Measurements from ENCODE around the gene TRMT44. TPM values are rescaled to one million over a fixed set of nuclear protein-coding genes. Genes with fewer than 3 reads are reported as not detected.
"Not testable (repeated sequence)": the region's sequence is repeated elsewhere in the genome, so short reads cannot be mapped to it uniquely, and the experiment has no call there.

Gene TRMT44
- total RNA-seq, 3 donors from 2014 or later = 35.7 to 41.5 (median 41.0) TPM

DNA sequence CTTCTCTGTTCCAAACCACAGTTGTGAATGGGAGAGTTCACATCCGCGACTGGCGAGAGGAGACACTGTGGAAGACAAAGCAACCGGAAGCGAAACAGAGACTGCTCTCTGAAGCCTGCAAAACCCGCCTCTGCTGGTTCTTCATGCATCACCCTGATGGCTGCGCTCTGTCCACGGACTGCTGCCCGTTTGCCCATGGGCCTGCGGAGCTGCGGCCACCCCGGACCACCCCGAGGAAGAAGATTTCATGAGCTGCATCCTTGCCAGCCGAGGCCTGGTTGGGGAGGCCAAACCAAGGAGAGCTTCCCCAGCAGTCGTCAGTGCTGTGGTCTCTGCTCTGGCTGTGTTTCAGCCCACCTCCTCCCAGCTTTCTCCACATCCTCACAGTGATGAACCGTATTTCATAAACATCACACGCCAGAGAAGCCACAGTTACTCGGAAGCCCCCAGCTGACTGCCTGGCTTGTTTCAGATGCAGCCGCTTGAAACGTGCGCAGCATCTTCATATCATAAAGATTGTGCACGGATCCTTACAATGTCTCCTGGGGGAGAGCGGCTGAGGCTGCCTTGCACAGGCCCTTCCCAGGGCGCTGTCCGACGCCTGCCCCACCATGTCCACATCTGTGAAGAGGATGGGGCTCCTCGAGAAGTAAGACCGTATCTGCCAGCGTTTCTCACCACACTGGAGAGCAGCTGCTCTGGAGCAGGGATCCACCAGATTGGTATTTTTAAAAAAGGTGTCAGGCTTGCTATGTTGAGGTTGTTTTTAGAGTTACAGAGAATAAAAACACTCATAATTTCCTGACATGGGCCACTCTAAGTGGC, 35.4 kb downstream of the TRMT44 start:
- Mint-ChIP-seq H3K27me3 (ENCODE audit: low read depth) (no peaks in the 10 kb centered on the region), H3K36me3 (ENCODE audit: insufficient read depth) (peaks cover 14% of the 10 kb centered on the region), H3K9me3 (no peaks in the 10 kb centered on the region), H3K4me3 (no peak overlapping the region), H3K4me1 (ENCODE audit: low read depth) (no peaks in the 10 kb centered on the region)
- ATAC-seq = no peak
- no peak for DNase-seq

DNA sequence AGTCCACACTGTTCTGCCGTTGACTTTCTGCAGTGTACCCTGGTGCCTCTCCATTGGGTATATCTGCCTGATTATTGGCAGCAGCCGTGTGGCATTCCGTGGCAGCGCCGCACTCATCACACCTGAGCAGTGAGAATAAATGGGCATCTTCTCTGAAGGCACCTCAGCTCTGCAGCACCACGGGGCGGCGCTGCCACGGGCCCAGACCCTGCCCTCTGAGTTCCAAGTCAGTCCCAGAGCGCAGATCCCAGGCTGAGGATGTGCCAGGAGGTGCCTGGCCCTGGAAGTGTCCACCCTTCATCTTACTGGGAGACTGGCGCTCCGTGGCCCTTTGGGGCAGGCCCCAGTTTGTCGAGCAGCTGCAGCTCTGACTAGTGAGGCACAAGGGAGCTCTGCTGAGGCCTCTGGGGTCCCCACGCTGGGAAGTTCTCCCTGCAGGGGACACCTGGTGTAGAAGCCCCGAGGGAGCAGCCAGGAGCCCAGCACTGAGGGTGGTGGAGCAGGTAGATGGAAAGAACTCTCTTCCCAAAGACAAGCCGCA, 36.6 kb downstream of the TRMT44 start:
- DNase-seq = no peak

DNA sequence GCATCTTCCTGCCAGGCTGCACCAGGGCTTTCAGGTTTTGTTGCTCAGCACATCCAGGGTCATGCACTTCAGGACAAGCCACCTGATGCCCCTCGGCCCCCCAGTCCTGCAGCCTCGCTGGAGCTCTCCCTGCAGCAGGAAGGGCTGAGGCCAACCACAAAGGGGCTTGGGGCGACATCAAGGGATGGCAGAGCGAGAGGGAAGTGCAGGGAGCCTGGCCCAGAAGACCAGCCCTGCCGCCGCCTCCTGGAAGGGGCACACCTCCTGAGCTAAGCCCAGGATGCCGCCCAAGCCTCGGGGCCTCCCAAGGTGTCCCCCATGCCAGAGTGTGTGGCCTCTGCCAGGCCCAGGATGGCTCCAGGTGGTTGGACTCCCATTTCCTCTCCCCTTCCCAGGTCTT, 37.1 kb downstream of the TRMT44 start:
- Mint-ChIP-seq H3K4me1 (ENCODE audit: low read depth) (no peaks in the 10 kb centered on the region), H3K27me3 (ENCODE audit: low read depth) (no peaks in the 10 kb centered on the region), H3K36me3 (ENCODE audit: insufficient read depth) (peaks cover 12% of the 10 kb centered on the region), H3K4me3 (no peak overlapping the region), H3K9me3 (no peaks in the 10 kb centered on the region)
- DNase-seq = no peak
- ATAC-seq = no peak

More for the DNA sequence above, 36.6 kb downstream of the TRMT44 start:
- no peak for ATAC-seq
- Mint-ChIP-seq H3K4me1 (ENCODE audit: low read depth) (no peaks in the 10 kb centered on the region), H3K36me3 (ENCODE audit: insufficient read depth) (peaks cover 12% of the 10 kb centered on the region), H3K9me3 (no peaks in the 10 kb centered on the region), H3K27me3 (ENCODE audit: low read depth) (no peaks in the 10 kb centered on the region), H3K4me3 (no peak overlapping the region)

DNA sequence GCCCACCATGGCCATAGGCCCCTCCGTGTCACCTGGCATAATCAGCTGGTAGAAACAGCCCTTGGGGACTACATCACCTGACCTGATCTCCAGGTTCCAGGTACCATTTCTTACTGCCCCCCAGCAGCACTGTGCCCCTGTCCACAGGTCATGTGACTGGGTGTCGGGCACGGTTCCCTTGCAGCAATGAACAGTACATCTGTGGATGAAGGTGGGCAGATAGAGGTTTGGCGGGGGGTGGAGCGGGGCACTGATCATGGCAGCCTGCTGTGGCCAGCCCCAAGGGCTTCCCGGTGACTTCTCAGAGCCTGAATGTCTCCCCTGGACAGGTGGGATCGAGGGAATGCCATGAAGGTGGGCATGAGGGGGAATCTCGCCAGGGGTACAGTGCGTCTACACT, 37.8 kb downstream of the TRMT44 start:
- Mint-ChIP-seq H3K36me3 (ENCODE audit: insufficient read depth) (peaks cover 12% of the 10 kb centered on the region), H3K4me3 (no peak overlapping the region)

DNA sequence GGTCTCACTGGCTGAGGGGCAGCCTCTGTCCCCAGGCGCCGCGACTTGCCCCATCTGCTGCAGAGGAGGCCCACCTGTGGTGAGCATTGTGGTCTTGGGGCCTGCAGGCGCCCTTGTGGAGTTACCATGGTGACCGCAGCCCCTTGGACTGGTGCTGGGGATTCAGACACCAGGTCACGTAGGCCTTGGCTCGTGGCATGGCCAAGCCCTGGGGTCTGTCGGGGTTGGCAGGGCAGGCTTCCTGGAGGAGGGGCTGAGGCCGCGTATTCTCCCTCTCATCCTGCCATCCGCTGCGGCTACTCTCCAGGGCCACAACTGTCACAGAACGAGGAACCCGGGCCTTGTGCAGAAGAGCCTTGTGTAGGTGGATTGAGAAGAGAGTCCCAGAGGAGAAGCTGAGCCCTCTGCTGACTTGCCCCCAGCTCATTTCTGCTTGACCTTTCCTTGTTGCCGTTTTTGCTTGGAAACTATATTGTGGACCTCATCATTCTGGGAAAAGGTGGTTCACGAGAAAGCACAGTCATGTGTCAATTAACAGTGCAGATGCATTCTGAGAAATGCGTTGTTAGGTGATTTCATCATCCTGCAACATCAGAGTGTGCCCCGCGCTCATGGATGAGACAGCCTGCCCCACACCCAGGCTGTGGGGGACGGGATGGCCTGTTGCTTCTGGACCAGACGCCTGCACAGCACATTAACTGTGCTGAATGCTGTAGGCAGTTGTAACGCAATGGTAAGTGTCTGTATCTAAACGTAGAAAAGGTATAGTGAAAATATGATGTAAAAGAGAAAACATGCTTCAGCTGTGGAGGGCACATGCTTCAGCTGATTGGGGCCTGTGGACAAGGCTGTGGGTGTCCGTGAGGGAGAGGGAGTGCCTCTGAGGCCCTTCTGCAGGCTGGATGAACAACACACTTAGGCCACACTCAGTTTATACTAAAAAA, 38.5 kb downstream of the TRMT44 start:
- Mint-ChIP-seq H3K9me3 (no peaks in the 10 kb centered on the region), H3K36me3 (ENCODE audit: insufficient read depth) (peaks cover 12% of the 10 kb centered on the region), H3K4me3 (no peak overlapping the region), H3K4me1 (ENCODE audit: low read depth) (no peaks in the 10 kb centered on the region), H3K27me3 (ENCODE audit: low read depth) (no peaks in the 10 kb centered on the region)
- DNase-seq (no peak), ATAC-seq (no peak)

More for the DNA sequence above, 37.8 kb downstream of the TRMT44 start:
- no peaks in the 10 kb centered on the region for H3K27me3 Mint-ChIP-seq (ENCODE audit: low read depth)
- ATAC-seq (peak in 1 of 2 donors; percentile 9), DNase-seq (no peak)
- H3K4me1 Mint-ChIP-seq (ENCODE audit: low read depth) = no peaks in the 10 kb centered on the region
- no peaks in the 10 kb centered on the region for H3K9me3 Mint-ChIP-seq

DNA sequence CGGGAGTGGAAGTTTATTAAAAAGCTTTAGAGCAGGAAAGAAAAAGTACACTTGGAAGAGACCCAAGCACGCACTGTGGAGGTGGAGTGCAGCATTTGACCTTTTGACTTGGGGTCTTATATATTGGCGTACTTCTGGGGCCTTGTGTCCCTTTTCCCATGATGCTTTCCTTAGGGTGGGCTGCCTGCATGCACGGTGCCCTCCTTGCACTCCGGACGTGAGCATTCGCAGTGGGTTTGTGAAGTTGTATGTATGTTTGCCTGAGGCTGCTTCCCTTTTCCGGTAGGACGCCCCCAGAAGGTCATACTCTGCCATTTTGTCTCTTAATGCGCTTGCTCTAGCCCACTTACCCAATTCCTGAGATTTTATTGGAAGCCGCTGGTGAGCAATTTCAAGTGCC, 39.6 kb downstream of the TRMT44 start:
- Mint-ChIP-seq H3K4me1 (ENCODE audit: low read depth) (no peaks in the 10 kb centered on the region), H3K4me3 (no peak overlapping the region), H3K27me3 (ENCODE audit: low read depth) (no peaks in the 10 kb centered on the region), H3K9me3 (no peaks in the 10 kb centered on the region), H3K36me3 (ENCODE audit: insufficient read depth) (peaks cover 12% of the 10 kb centered on the region)
- ATAC-seq = no peak
- no peak for DNase-seq

DNA sequence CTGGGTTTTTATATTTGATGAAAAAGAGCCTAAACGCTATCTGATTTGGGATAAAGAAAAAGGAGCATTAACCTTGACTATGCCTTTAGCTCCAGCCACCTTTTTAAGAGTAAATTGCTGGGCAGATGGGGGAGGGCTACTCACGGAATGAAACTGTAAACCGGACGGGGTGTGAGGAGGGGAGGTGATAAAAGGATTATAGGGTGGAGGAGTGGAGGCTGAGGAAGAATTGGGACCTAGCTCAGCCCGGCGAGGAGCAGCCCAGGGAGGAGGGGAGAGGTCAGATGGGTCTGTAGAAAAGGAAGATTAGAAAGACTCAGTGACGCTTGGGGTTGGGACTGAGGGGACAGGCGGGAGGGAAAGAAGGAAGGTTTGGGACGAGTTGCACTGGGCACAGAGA, 46.1 kb downstream of the TRMT44 start:
- not testable (repeated sequence) for H3K36me3 Mint-ChIP-seq (ENCODE audit: insufficient read depth); H3K9me3 Mint-ChIP-seq; H3K27me3 Mint-ChIP-seq (ENCODE audit: low read depth); ATAC-seq; H3K4me3 Mint-ChIP-seq; DNase-seq; H3K4me1 Mint-ChIP-seq (ENCODE audit: low read depth)

DNA sequence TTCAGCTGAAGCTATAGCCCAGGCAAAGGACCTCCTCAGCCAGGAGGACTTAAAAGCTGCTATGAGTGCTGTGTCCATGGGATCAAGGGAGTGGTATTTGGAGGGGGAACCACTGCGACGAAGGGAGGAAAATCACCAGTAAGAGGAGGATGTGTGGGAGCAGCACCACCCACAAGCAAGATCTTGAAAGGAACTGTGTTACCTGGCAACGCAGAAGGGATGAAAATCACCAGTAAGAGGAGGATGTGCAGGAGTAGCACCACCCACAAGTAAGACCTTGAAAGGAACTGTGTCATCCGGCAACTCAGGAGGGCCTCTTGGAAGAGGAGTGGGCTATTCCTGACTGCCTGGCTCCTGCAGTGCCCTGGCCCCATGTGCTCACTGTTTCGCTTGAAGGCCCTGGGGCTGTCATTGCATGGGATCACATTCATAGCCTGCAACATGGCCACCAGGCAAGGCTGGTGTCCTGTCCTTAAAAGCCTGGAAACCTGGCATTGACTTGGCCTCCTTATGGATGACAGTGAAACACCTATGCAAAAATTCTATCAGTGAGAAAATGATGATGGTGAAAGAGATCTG, 48.3 kb downstream of the TRMT44 start:
- Mint-ChIP-seq H3K36me3 (ENCODE audit: insufficient read depth) (peaks cover 13% of the 10 kb centered on the region), H3K4me3 (no peak overlapping the region), H3K9me3 (no peaks in the 10 kb centered on the region), H3K4me1 (ENCODE audit: low read depth) (no peaks in the 10 kb centered on the region), H3K27me3 (ENCODE audit: low read depth) (no peaks in the 10 kb centered on the region)
- DNase-seq = no peak
- ATAC-seq = no peak

DNA sequence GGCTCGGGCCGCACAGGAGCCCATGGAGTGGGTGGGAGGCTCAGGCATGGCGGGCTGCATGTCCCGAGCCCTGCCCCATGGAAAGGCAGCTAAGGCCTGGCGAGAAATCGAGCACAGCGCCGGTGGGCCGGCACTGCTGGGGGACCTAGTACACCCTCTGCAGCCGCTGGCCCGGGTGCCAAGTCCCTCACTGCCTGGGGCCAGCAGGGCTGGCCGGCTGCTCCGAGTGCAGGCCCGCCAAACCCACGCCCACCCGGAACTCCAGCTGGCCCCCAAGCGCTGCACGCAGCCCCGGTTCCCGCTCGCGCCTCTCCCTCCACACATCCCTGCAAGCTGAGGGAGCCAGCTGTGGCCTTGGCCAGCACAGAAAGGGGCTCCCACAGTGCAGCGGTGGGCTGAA, 50.9 kb downstream of the TRMT44 start:
- ATAC-seq; DNase-seq; H3K9me3 Mint-ChIP-seq; H3K27me3 Mint-ChIP-seq (ENCODE audit: low read depth); H3K4me3 Mint-ChIP-seq; H3K4me1 Mint-ChIP-seq (ENCODE audit: low read depth): not testable (repeated sequence)
- peaks cover 13% of the 10 kb centered on the region for H3K36me3 Mint-ChIP-seq (ENCODE audit: insufficient read depth)

DNA sequence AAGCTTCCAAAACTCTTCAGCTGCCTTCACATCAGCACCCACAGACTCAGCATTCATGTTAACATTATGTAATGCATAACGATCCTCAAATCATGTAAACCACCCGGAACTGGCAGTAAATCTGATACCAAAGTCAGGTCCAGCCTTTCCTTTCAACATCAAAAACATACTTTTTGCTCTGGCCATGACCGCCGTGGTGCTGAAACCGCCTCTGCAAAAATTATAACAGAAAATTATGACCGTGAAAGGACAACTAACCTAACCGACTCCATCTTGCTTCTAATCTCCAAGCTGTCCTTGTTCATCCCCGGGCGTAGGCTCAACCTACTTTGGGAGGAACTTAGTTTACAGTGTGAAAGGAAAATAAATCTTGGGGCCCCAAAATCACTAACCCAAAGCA, 51.6 kb downstream of the TRMT44 start:
- no peaks in the 10 kb centered on the region for H3K4me1 Mint-ChIP-seq (ENCODE audit: low read depth)
- H3K27me3 Mint-ChIP-seq (ENCODE audit: low read depth) = no peaks in the 10 kb centered on the region
- no peak overlapping the region for H3K4me3 Mint-ChIP-seq
- H3K36me3 Mint-ChIP-seq (ENCODE audit: insufficient read depth) = peaks cover 13% of the 10 kb centered on the region
- H3K9me3 Mint-ChIP-seq = no peaks in the 10 kb centered on the region
- DNase-seq (no peak), ATAC-seq (no peak)

DNA sequence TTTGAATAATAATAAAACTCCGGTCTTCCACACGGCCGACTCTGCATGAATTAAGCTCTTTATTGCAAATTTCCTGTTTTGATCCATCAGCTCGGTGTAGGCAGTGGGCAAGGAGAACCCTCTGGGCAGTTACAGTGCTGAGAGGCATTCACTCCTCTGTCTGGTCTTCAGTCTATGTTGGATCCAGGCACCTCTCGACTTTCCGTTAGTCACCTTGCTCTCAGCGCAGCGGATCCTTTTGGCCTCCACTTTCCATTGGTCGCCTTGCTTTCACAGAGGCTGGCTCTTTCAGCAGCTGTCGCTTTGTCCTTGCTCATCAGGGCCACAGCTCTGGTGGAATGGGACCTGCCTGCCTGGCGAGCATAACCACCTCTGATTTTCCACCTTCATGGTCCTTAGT, 52.9 kb downstream of the TRMT44 start:
- no peaks in the 10 kb centered on the region for H3K4me1 Mint-ChIP-seq (ENCODE audit: low read depth)
- H3K9me3 Mint-ChIP-seq = peaks cover 7% of the 10 kb centered on the region

DNA sequence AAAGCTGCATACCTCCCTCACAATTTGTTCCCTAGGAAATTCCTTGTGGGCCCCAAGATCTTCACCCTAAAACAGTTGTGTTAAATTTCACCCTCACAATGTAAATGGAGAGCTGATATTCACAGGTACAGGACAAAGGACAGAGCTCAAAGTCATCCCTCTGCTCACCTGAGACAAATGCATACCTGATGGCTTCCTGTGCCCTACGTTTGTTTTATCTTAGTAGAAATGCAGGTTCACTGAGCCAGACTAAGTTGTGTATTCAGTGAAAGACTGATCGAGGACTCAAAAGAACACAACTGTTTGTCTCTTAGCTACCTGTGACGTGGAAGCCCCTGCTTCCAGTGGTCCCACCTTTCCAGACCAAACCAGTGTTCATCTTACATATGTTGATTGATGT, 53.6 kb downstream of the TRMT44 start:
- no peak for DNase-seq
- Mint-ChIP-seq H3K36me3 (ENCODE audit: insufficient read depth) (peaks cover 10% of the 10 kb centered on the region), H3K27me3 (ENCODE audit: low read depth) (no peaks in the 10 kb centered on the region), H3K9me3 (peaks cover 7% of the 10 kb centered on the region), H3K4me3 (no peak overlapping the region), H3K4me1 (ENCODE audit: low read depth) (no peaks in the 10 kb centered on the region)
- ATAC-seq = no peak

More for the DNA sequence above, 52.9 kb downstream of the TRMT44 start:
- Mint-ChIP-seq H3K27me3 (ENCODE audit: low read depth) (no peaks in the 10 kb centered on the region), H3K4me3 (no peak overlapping the region), H3K36me3 (ENCODE audit: insufficient read depth) (peaks cover 13% of the 10 kb centered on the region)
- ATAC-seq (no peak), DNase-seq (no peak)

DNA sequence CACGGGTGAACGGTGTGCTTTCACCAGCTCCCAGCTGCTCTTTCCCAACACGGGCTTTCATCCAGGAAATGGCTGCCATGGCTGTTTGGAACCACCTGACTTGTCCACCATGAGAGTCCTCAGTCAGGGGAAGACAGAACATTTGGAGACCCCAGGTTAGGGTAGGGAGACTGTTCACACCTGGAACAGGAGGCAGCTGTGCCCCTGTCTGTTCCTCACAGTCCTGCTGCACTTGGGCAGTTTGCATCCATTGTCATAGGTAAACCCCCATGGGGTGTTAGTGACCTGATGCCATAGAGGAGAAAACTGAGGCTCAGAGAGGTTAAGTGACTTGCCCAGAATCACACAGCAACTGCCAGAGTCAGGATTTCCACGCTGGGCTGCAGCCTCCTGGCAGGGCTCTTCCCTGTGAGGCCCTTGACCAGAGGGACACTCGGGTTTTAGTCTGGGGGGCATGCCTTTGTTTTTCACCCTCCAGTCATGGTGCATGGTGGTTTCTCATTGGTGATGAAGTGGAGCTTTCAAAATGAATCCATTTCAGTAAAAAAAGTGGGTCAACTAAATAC, 54.5 kb downstream of the TRMT44 start:
- peaks cover 7% of the 10 kb centered on the region for H3K9me3 Mint-ChIP-seq
- H3K4me1 Mint-ChIP-seq (ENCODE audit: low read depth) = no peaks in the 10 kb centered on the region
- no peaks in the 10 kb centered on the region for H3K27me3 Mint-ChIP-seq (ENCODE audit: low read depth)
- no peak for ATAC-seq
- peaks cover 10% of the 10 kb centered on the region for H3K36me3 Mint-ChIP-seq (ENCODE audit: insufficient read depth)
- DNase-seq = no peak
- no peak overlapping the region for H3K4me3 Mint-ChIP-seq

DNA sequence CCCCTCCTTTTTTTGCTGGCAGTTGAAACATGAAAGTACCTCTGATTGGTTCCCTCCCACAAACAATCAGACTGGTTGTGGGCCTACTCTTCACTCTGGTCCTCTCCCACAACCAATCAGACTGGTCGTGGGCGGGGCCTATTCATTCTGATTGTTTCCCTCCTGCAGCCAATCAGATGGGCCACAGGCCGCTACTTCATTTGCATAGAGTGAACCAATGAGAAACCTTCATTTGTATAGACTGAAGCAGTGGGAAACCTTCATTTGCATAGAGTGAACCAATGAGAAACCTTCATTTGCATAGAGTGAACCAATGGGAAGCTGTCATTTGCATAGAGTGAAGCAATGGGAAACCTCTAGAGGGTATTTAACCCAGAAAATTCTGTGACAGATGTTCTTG, 55.2 kb downstream of the TRMT44 start:
- no peak for ATAC-seq
- no peaks in the 10 kb centered on the region for H3K27me3 Mint-ChIP-seq (ENCODE audit: low read depth)
- H3K4me3 Mint-ChIP-seq = no peak overlapping the region
- peaks cover 7% of the 10 kb centered on the region for H3K9me3 Mint-ChIP-seq
- no peaks in the 10 kb centered on the region for H3K4me1 Mint-ChIP-seq (ENCODE audit: low read depth)
- no peak for DNase-seq
- peaks cover 5% of the 10 kb centered on the region for H3K36me3 Mint-ChIP-seq (ENCODE audit: insufficient read depth)

Data from activated T-cell treated with anti-CD3 and anti-CD28 coated beads, Interleukin-2, amount 50 U/mL, for 4 hours (primary cell).